LNCAP (cell line): ENCODE results near the gene FAM217A.

Experiments used
- TF ChIP-seq, protein P1 (sequence below): fragments of 450-650 bp; IDR thresholded peaks from 2 replicates; pipeline ENCODE4 v1.5.1; 2017; ENCODE audit warnings: mild to moderate bottlenecking

Gene FAM217A

DNA sequence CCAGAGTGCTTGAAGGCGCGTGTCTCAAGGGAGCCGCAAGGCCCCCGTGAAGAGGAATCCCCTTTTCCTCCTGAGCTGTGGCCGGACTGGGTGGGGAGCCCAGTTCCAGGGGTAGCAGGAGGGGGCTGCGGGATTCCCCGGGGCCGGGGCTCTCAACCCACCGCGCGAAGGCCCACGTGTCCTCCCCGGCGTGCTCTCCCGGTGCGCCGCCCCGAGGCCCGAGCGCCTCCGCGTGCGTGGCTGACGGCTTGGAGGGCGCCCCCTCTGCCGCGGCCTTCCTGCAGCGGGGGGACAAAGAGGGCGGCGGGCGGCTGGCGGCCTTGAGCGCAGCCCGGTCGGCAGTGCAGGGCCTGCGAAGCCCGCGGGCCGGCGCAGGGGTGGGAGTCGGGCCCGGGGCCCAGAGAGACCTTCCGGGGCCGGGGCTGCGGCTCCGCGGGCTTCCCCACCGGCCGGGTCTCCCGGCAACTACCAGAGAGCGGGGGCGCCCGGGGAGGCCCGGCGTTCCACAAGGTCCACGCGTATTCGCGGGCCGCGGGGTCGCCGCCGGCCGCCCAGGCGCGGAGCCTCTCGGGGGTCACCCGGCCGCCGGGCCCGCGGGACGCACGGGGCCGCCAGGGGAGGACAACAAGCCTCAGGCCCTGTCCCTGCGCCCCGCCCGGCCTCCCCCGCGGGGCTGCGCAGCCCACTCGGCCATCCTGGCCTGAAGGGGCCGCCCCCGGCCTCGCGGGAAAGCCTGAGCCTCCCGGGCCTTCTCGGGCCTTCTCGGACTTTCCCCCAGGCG, at the start of gene FAM217A:
FAM217A (minus strand) TSS at position 447 of the 781 bp plus-strand sequence. CDS start 1,723 bp downstream, outside the sequence.
- TF ChIP-seq, protein P1, sequence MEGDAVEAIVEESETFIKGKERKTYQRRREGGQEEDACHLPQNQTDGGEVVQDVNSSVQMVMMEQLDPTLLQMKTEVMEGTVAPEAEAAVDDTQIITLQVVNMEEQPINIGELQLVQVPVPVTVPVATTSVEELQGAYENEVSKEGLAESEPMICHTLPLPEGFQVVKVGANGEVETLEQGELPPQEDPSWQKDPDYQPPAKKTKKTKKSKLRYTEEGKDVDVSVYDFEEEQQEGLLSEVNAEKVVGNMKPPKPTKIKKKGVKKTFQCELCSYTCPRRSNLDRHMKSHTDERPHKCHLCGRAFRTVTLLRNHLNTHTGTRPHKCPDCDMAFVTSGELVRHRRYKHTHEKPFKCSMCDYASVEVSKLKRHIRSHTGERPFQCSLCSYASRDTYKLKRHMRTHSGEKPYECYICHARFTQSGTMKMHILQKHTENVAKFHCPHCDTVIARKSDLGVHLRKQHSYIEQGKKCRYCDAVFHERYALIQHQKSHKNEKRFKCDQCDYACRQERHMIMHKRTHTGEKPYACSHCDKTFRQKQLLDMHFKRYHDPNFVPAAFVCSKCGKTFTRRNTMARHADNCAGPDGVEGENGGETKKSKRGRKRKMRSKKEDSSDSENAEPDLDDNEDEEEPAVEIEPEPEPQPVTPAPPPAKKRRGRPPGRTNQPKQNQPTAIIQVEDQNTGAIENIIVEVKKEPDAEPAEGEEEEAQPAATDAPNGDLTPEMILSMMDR = no peak

DNA sequence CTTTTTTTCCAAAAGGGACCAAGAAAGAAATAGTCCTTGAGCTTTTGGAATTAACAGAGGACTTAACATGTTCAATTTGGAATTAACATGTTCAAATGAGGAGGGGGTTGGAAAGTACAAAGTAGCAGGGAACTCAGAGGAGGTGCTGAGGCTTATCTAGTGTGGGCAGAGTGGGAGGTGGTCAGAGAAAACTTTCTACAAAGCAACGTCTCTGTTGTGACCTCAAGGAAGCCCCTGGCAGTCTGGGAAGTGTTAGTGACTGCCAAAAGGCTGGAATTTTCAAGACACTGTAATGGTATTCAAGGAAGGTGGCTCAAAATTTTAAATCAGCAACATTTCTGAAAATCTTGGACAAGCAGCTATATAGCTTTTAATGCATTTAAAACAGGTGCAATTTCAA, 49.1 kb upstream of the FAM217A start:
- TF ChIP-seq, protein P1 = no peak

DNA sequence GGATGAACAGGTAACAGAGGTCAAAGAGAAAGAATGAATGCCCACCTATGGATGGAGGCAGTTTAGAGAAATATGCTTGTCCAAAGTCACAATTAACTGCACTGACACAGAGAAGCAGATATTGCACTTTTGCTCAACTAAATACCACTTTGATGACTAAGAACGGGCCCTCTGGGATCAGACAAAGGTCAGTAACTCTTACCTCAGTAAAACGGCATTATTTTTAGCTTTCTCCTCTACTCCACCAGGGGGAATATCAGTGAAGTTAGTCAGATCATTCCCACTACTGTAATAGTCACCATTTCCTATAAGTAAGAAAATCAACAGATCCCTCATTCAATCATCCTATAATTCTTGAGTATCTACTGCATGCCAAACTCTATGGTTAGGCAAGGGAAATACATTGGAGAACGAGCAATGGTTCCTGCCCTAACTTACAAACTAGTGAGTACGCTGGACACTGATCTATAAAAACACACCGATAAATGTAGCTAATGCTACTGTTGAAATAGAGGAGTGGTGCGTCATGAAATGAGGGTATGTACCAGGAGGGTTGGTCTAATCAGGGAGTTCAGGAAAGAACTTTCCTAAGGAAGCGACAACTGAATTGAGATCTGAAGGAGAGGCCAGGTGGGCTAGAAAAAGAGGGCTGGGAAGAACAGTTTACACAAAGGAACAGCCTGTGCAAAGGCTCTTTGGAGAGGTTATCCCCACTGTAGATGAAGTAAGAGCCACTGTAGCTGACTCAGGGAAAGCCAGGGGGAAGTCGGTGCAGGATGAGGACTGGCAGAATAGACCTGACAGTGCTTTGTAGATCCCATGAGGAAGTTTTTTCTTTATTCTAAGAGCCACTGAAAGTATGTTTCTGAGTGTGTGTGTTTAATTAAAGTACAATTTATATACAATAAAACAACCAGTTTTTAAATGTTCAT, 47.3 kb upstream of the FAM217A start:
- TF ChIP-seq, protein P1 = no peak

DNA sequence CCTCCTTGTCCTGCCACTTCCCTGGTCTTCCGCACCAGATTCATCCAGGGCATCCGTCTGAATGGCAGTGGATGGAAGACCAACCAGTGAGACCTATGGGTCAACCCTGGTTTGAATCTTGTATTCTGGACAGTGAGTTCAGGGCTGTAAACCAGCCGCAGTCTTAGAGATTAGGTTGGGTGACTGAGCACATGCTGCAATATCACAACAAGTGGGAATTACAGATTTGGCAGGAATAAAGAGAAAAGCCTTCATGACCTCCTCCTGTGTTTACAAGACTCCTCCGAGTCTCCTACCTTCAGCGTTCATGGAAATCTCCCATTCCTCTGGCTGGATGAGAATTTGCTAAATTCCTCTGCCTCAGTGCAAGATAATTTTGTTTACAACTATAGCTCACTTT, 46.6 kb upstream of the FAM217A start:
- TF ChIP-seq, protein P1 = no peak

DNA sequence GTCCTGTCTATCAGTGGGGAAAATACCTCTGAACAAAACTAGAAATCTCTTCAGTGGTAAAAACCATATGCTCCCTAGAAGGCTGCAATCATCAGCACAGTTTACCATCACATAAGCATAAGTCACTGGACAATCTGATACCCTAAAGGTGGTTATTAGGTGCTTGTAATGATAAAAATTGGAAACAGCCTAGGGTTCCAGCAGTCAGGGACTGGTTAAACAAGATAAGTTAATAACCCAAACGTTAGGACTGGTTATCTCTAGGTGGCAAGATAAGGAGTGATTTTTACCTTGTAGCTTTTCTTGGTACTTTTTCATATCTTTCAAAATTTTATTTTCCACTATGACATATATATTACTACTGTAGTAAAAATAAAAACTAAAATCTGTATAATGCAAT, 45.4 kb upstream of the FAM217A start:
- TF ChIP-seq, protein P1 = no peak

DNA sequence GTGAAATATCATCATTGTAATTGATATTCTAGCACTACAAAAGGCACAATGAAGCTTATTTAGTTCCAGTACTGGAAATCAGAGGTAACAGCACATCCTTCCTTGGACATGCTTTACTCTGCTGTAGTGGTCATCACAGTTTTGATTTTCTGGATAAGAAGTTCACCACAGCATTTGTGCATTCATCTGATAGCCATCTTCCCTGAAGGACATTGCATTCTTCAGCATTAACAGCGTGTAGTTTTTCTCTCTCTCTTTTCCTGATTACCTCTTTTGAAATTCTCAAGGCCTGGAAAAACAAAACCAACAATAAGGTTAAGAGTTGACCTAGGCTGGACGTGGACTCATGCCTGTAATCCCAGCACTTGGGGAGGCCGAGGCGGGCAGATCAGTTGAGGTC, 36.8 kb upstream of the FAM217A start:
- TF ChIP-seq, protein P1 = no peak

DNA sequence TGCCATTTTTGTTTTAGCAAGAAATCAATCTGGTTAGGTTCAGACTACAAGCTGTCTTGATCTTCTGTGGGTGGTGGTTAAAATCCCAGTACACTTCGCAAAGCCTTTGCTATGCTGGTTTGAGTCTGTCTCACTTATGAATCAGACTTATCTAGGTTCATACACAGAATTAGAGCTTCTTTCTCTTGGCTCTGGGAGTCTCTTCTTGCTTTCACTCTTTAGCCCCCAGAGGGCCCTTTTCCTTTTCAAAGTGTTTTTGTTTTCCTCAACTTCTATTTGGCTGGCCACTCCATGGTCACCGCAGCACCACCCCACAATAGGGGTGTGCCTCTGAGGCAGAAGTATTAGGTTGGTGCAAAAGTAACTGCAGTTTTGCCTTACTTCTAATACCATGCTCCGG, 35.2 kb upstream of the FAM217A start:
- TF ChIP-seq, protein P1 = no peak
